Measurements from ENCODE around the gene NRXN3.

DNA sequence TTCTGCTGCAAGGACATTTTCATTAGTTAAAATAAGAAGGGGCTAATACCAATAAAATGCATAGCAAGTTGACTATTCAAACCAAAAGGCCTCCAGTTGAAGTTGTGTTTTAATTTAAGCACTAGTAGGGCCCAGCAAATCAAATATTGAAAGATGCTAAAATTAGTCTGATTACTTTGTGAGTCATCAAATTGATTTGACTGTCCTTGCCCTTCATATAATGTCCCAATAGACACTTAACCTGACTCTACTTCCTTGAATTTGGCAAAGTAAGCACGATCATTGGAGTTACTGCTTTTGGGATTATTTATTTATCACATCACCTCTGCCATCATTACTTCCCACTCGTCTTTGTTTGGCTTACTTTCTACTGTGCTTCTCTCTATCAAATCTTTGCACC, 1242.6 kb downstream of the NRXN3 start:
- TF ChIP-seq, protein P1, sequence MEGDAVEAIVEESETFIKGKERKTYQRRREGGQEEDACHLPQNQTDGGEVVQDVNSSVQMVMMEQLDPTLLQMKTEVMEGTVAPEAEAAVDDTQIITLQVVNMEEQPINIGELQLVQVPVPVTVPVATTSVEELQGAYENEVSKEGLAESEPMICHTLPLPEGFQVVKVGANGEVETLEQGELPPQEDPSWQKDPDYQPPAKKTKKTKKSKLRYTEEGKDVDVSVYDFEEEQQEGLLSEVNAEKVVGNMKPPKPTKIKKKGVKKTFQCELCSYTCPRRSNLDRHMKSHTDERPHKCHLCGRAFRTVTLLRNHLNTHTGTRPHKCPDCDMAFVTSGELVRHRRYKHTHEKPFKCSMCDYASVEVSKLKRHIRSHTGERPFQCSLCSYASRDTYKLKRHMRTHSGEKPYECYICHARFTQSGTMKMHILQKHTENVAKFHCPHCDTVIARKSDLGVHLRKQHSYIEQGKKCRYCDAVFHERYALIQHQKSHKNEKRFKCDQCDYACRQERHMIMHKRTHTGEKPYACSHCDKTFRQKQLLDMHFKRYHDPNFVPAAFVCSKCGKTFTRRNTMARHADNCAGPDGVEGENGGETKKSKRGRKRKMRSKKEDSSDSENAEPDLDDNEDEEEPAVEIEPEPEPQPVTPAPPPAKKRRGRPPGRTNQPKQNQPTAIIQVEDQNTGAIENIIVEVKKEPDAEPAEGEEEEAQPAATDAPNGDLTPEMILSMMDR (IDR thresholded peaks at IDR 0.05; ENCODE audit: insufficient read depth, low read depth, low read length): no peak
- TF ChIP-seq EZH2 (IDR thresholded peaks at IDR 0.05; ENCODE audit: insufficient read depth, low read length): no peak

Data from astrocyte (in vitro differentiated cells and primary cell).